KMS-11 (cell line): Measurements from ENCODE around the gene KLHL11.

ENCODE experiments used
- H2AFZ ChIP-seq: fragments of 200-600 bp; sonication (generic); 2 replicates; pipeline ENCODE4 v1.6.1; 2016; ENCODE audit warnings: antibody characterized with exemption, mixed run types, low read depth
- H3K27ac ChIP-seq: fragments of 200-600 bp; sonication (generic); 2 replicates; pipeline ENCODE4 v1.6.1; 2016; ENCODE audit warnings: mild to moderate bottlenecking, mixed run types
- H3K27me3 ChIP-seq: fragments of 200-600 bp; sonication (generic); 2 replicates; pipeline ENCODE4 v1.6.1; 2017; ENCODE audit warnings: mild to moderate bottlenecking, low read depth, mixed run types, moderate library complexity; ENCODE audit not compliant: insufficient read depth
- H3K36me3 ChIP-seq: fragments of 200-600 bp; sonication (generic); 2 replicates; pipeline ENCODE4 v1.6.1; 2017; ENCODE audit warnings: mild to moderate bottlenecking, mixed run types; ENCODE audit not compliant: insufficient read depth
- H3K4me1 ChIP-seq: fragments of 200-600 bp; sonication (generic); 2 replicates; pipeline ENCODE4 v1.6.1; 2016; ENCODE audit warnings: mild to moderate bottlenecking, low read depth, mixed run types; ENCODE audit not compliant: poor library complexity, severe bottlenecking
- H3K4me2 ChIP-seq: fragments of 200-600 bp; sonication (generic); 2 replicates; pipeline ENCODE4 v1.7.0; 2016; ENCODE audit warnings: mild to moderate bottlenecking, mixed run types
- H3K4me3 ChIP-seq: fragments of 200-600 bp; sonication (generic); IDR thresholded peaks from 2 replicates; pipeline ENCODE4 v1.6.1; 2017; ENCODE audit warnings: low read depth, low read length, mixed read lengths; ENCODE audit not compliant: insufficient read depth
- H3K79me2 ChIP-seq: fragments of 200-600 bp; sonication (generic); 2 replicates; pipeline ENCODE4 v1.6.1; 2016; ENCODE audit warnings: low read depth, mixed run types; ENCODE audit not compliant: insufficient read depth
- H3K9ac ChIP-seq: fragments of 200-600 bp; sonication (generic); 2 replicates; pipeline ENCODE4 v1.6.1; 2016; ENCODE audit warnings: mild to moderate bottlenecking, mixed run types
- H4K20me1 ChIP-seq: fragments of 200-600 bp; sonication (generic); 2 replicates; pipeline ENCODE4 v1.6.1; 2016; ENCODE audit warnings: mild to moderate bottlenecking, mixed run types; ENCODE audit not compliant: insufficient read depth
- CTCF ChIP-seq: fragments of 200-600 bp; sonication (generic); conservative IDR thresholded peaks from 2 replicates; pipeline ENCODE4 v1.6.1; 2017; ENCODE audit warnings: low read depth, mild to moderate bottlenecking, antibody characterized with exemption, low read length, moderate library complexity, mixed read lengths

KLHL11 gene

GRCh38 chr17:41871789-41872188 is 6.6 kb upstream of the KLHL11 start:
- Histone ChIP-seq H4K20me1 (no peaks in the 10 kb centered on the region), H3K4me1 (no peaks in the 10 kb centered on the region), H3K4me3 (no peak overlapping the region), H3K27ac (no peak overlapping the region), H3K79me2 (no peaks in the 10 kb centered on the region), H2AFZ (no peak overlapping the region), H3K4me2 (no peak overlapping the region), H3K27me3 (no peaks in the 10 kb centered on the region), H3K9ac (no peak overlapping the region), H3K36me3 (no peaks in the 10 kb centered on the region; the same call in 1 of the 2 replicates)
- TF ChIP-seq CTCF: no peak

DNA sequence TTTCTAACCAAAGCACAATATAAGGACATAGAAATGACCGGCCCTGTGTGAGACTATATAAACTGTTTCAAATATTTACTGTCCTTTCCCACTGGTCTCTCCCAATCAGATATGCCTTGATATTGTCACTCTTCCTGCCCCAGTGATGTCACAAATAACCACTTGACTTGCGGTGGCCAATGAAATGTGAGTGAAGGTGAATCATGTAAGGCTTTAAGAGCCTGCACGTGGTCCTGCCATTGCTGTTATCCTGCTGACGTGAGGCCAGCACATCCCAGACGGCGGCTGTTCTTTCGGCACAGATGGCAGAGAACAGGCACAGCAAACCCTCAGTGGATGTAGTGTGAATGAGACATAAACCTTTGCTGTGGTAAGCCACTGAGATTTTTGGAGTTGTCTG is 5.4 kb upstream of the KLHL11 start:
- TF ChIP-seq CTCF: no peak
- no peaks in the 10 kb centered on the region for H3K4me1 ChIP-seq
- H3K9ac ChIP-seq: no peak overlapping the region
- no peaks in the 10 kb centered on the region for H3K79me2 ChIP-seq
- H3K4me3 ChIP-seq: no peak overlapping the region
- no peaks in the 10 kb centered on the region for H4K20me1 ChIP-seq
- no peaks in the 10 kb centered on the region; the same call in 1 of the 2 replicates for H3K36me3 ChIP-seq
- no peaks in the 10 kb centered on the region for H3K27me3 ChIP-seq
- H2AFZ ChIP-seq: no peak overlapping the region
- H3K4me2 ChIP-seq: no peak overlapping the region
- H3K27ac ChIP-seq: no peak overlapping the region

GRCh38 chr17:41870097-41870496 is 4.9 kb upstream of the KLHL11 start:
- Histone ChIP-seq H3K79me2 (no peaks in the 10 kb centered on the region), H3K36me3 (no peaks in the 10 kb centered on the region; the same call in 1 of the 2 replicates), H2AFZ (no peak overlapping the region), H3K27me3 (no peaks in the 10 kb centered on the region), H3K9ac (no peak overlapping the region), H3K4me1 (no peaks in the 10 kb centered on the region), H3K27ac (no peak overlapping the region), H4K20me1 (no peaks in the 10 kb centered on the region), H3K4me3 (no peak overlapping the region), H3K4me2 (no peak overlapping the region)
- no peak for TF ChIP-seq CTCF

GRCh38 chr17:41869426-41869825 is 4.2 kb upstream of the KLHL11 start:
- H3K27me3 ChIP-seq: no peaks in the 10 kb centered on the region
- no peaks in the 10 kb centered on the region for H3K4me1 ChIP-seq
- no peaks in the 10 kb centered on the region for H4K20me1 ChIP-seq
- H3K9ac ChIP-seq: no peak overlapping the region
- H3K36me3 ChIP-seq: no peaks in the 10 kb centered on the region; the same call in 1 of the 2 replicates
- H3K4me2 ChIP-seq: no peak overlapping the region
- TF ChIP-seq CTCF: no peak
- H2AFZ ChIP-seq: no peak overlapping the region
- H3K4me3 ChIP-seq: no peak overlapping the region
- no peak overlapping the region for H3K27ac ChIP-seq
- H3K79me2 ChIP-seq: peaks cover 6% of the 10 kb centered on the region
